T-helper 9 cell (primary cell): Measurements from ENCODE around the gene AIFM3.
A peak's percentile ranks its signal among the peaks of the same experiment; 100 is the strongest.

Experiments used
- DNase-seq: peaks from one replicate; pipeline ENCODE4 v3.0.0-alpha.2; 2020

AIFM3 gene

DNA sequence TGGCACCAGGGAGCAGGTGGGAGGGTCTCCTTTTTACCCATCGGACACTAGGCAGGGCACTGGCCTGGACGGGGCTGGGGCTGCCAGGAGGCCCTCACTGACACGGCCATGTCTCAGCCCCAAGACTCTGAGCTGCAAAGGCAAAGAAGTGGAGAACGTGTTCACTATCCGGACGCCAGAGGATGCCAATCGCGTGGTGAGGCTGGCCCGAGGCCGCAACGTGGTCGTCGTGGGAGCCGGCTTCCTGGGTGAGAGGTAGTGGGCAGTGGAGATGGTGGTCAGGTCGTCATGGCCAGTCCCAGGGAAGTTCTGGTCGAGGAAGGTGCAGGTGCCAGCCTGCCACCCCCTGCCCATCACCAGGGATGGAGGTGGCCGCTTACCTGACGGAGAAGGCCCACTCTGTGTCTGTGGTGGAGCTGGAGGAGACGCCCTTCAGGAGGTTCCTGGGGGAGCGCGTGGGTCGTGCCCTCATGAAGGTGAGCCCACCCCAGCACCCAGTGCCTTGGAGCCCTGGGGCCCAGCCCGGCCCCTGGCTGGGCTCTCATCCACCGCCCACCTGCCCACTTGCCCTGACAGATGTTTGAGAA, 9.3 kb downstream of the AIFM3 start:
- no peak for DNase-seq

- no peak for DNase-seq
Observed at GRCh38 chr22:20977019-20977418, 10.0 kb downstream of the AIFM3 start.

DNA sequence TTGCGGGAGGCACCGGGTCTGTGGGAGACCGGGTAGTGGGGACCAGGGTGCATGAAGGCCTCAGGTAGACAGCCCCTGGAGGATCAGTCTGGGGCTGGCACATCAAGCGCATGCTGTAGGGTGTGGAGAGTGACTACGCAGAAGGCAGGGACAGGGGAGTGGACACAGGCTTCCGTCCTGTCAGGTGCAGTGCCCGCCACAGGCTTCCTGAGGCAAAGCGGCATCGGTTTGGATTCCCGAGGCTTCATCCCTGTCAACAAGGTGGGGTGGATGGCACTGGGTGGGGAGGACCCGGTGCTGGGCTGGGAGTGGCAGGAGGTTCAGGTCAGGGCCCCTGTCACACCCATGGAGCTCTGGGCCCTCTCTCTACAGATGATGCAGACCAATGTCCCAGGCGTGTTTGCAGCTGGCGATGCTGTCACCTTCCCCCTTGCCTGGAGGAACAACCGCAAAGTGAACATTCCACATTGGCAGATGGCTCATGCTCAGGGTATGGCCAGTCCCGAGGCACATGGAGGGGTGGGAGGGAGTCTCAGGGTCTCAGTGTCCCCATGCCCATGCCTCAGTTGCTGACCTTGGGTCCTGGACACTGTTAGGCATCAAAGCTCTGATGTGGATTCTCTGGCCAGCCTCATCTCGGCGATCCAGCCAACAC, 10.6 kb downstream of the AIFM3 start:
- DNase-seq = no peak

- no peak for DNase-seq
Observed at GRCh38 chr22:20978419-20978818, 11.4 kb downstream of the AIFM3 start.

- DNase-seq = peak; percentile 43
Observed at GRCh38 chr22:20979243-20979809, 12.3 kb downstream of the AIFM3 start.

GRCh38 chr22:20979940-20980453, 12.9 kb downstream of the AIFM3 start:
- DNase-seq = no peak

- no peak for DNase-seq
Observed at GRCh38 chr22:20980523-20980922, 13.5 kb downstream of the AIFM3 start.

GRCh38 chr22:20980938-20981722, 14.1 kb downstream of the AIFM3 start:
- no peak for DNase-seq

- DNase-seq = peak; percentile 51
Observed at GRCh38 chr22:20981787-20982562, 14.9 kb downstream of the AIFM3 start, which contains the start of gene LZTR1. Gene LZTR1, plus strand, starts transcription at chr22:20982297. Its CDS starts 75 bp downstream, at chr22:20982372.

GRCh38 chr22:20982563-20982882, 15.5 kb downstream of the AIFM3 start:
- no peak for DNase-seq

DNA sequence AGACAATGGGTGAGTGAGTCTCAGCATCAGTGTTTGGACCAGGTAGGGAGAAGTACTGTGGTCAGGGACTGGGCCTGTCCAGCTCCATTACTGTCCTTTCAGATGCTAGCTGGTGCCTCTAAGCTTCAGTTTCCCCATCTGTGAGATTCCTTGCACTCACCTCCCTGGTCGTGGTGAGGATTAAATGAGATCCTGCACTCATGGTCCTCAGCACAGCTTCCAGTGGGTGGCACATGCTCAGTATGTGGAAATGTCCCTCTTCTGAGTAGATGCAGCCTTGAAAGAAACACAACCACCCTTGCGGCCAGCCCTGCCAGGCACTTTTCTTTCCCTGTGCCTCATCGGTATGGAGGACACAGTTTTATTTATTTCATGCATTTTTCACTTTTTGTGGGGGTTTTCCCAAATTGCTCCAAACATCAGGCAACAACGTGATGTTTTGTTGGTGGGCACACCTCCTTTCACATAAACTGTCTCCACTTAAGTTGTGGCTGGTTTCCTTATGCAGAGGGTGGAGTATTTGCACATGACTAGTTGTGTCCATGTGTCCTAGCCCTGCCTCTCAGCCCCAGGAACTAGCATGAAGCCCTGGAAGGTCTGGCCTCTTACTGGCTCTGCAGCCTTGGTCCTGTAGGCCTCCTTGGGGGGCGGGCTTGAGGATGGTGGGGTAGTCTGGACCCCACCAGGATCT, 16.2 kb downstream of the AIFM3 start:
- no peak for DNase-seq

GRCh38 chr22:20985720-20986119, 18.7 kb downstream of the AIFM3 start:
- DNase-seq = no peak

DNA sequence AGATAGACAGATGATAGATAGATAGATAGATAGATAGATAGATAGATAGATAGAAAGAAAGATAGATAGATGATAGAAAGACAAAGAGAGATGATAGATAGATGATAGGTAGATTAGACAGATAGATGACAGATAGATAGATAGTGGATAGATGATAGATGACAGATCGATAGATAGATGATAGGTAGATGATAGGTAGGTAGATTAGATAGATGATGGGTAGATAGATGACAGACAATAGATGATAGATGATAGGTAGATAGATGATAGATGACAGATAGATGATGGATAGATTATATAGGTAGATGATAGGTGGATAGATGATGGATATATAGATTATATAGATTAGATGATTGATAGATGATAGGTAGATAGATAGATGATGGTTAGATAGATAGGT, 19.3 kb downstream of the AIFM3 start:
- no peak for DNase-seq

GRCh38 chr22:20987375-20987774, 20.3 kb downstream of the AIFM3 start:
- DNase-seq = no peak

GRCh38 chr22:20988573-20989322, 21.7 kb downstream of the AIFM3 start:
- DNase-seq = no peak

- no peak for DNase-seq
Observed at GRCh38 chr22:20989323-20990138, 22.5 kb downstream of the AIFM3 start.

- DNase-seq = no peak
Observed at GRCh38 chr22:20990184-20991180, 23.4 kb downstream of the AIFM3 start.

- DNase-seq = no peak
Observed at GRCh38 chr22:20991252-20992055, 24.4 kb downstream of the AIFM3 start.
